HAP-1 (cell line): ENCODE data around the gene RNF111.
"Not testable (repeated sequence)": the region's sequence is repeated elsewhere in the genome, so short reads cannot be mapped to it uniquely, and the experiment has no call there.

Experiments used
- DNase-seq, 2 experiments: peaks; one replicate each; pipeline ENCODE4 v3.0.0-alpha.2; 2016 to 2020; ENCODE audit warnings: low spot score in 2 of 2
- H3K27me3 ChIP-seq: fragments of 250-450 bp; sonication (Bioruptor Pico); 2 replicates; pipeline ENCODE4 v1.5.1; 2020; ENCODE audit warnings: low read depth, mild to moderate bottlenecking, moderate library complexity
- H3K36me3 ChIP-seq: fragments of 250-450 bp; sonication (Bioruptor Pico); replicated peaks from 2 replicates; pipeline ENCODE4 v1.5.1; 2020; ENCODE audit warnings: mild to moderate bottlenecking
- H3K4me1 ChIP-seq: fragments of 250-450 bp; sonication (Bioruptor Pico); 2 replicates; pipeline ENCODE4 v1.5.1; 2020; ENCODE audit warnings: mild to moderate bottlenecking
- H3K4me3 ChIP-seq: fragments of 250-450 bp; sonication (Bioruptor Pico); 2 replicates; pipeline ENCODE4 v1.5.1; 2020; ENCODE audit warnings: mild to moderate bottlenecking, moderate library complexity
- H3K9me3 ChIP-seq: fragments of 250-450 bp; sonication (Bioruptor Pico); 2 replicates; pipeline ENCODE4 v1.5.1; 2020; ENCODE audit warnings: mild to moderate bottlenecking, moderate library complexity
- in situ Hi-C: fragments of 300-500 bp; cut with MboI; formaldehyde crosslinking; loops from 3 replicates; pipeline ENCODE4 v1.14.3; 2020; ENCODE audit warnings: low sequenced_read_pairs, inconsistent platforms, mixed read lengths

The RNF111 gene

GRCh38 chr15:59104912-59105732 lies 117.7 kb downstream of the RNF111 start, which contains the start of gene CCNB2:
TSS of gene CCNB2 (plus strand) at chr15:59105146. CDS start at chr15:59105269, 123 bp downstream.
- in situ Hi-C loops, result loop anchor here (10.0 kb wide), 1 partner anchor 120 kb away; the partner anchor contains the start of gene RNF111
- H3K4me3 ChIP-seq, result peak within 1 kb of the TSS; percentile 95

GRCh38 chr15:59105854-59106253 lies 118.4 kb downstream of the RNF111 start:
- H3K4me3 ChIP-seq, result peak overlapping the region; percentile 95
- H3K27me3 ChIP-seq, result no peaks in the 10 kb centered on the region
- in situ Hi-C loops, result loop anchor here (10.0 kb wide), 1 partner anchor 121 kb away; the partner anchor contains the start of gene RNF111
- no peaks in the 10 kb centered on the region; the same call in 1 of the 2 replicates for H3K4me1 ChIP-seq
- DNase-seq, result no peak
- H3K36me3 ChIP-seq, result peaks cover 47% of the 10 kb centered on the region
- H3K9me3 ChIP-seq, result no peaks in the 10 kb centered on the region

More at GRCh38 chr15:59104912-59105732, 117.7 kb downstream of the RNF111 start, which contains the start of gene CCNB2:
- Histone ChIP-seq H3K4me1 (no peaks in the 10 kb centered on the region; the same call in 1 of the 2 replicates), H3K36me3 (peaks cover 40% of the 10 kb centered on the region), H3K27me3 (no peaks in the 10 kb centered on the region), H3K9me3 (no peaks in the 10 kb centered on the region)
- DNase-seq, result peak; percentile 91 to 92

GRCh38 chr15:59111251-59111650 lies 123.8 kb downstream of the RNF111 start:
- DNase-seq, result no peak
- H3K4me1 ChIP-seq, result no peaks in the 10 kb centered on the region; the same call in 1 of the 2 replicates

GRCh38 chr15:59115047-59115446 lies 127.6 kb downstream of the RNF111 start:
- in situ Hi-C loops, result no loop called here
- no peaks in the 10 kb centered on the region for H3K9me3 ChIP-seq
- H3K36me3 ChIP-seq, result peaks cover 93% of the 10 kb centered on the region
- no peak overlapping the region for H3K4me3 ChIP-seq
- H3K27me3 ChIP-seq, result no peaks in the 10 kb centered on the region
- no peaks in the 10 kb centered on the region for H3K4me1 ChIP-seq
- no peak for DNase-seq

More at GRCh38 chr15:59111251-59111650, 123.8 kb downstream of the RNF111 start:
- Histone ChIP-seq H3K9me3 (no peaks in the 10 kb centered on the region), H3K27me3 (no peaks in the 10 kb centered on the region), H3K4me3 (no peak overlapping the region), H3K36me3 (peaks cover 93% of the 10 kb centered on the region)
- in situ Hi-C loops, result no loop called here

GRCh38 chr15:59116141-59116540 lies 128.7 kb downstream of the RNF111 start:
- Histone ChIP-seq H3K4me1 (no peaks in the 10 kb centered on the region), H3K4me3 (no peak overlapping the region), H3K36me3 (peaks cover 93% of the 10 kb centered on the region), H3K9me3 (no peaks in the 10 kb centered on the region), H3K27me3 (no peaks in the 10 kb centered on the region)
- in situ Hi-C loops, result no loop called here
- DNase-seq, result no peak

GRCh38 chr15:59116771-59117170 lies 129.3 kb downstream of the RNF111 start:
- in situ Hi-C loops, result no loop called here
- H3K4me3 ChIP-seq, result no peak overlapping the region

GRCh38 chr15:59119625-59120024 lies 132.2 kb downstream of the RNF111 start:
- in situ Hi-C loops, result no loop called here
- Histone ChIP-seq H3K4me1 (no peaks in the 10 kb centered on the region), H3K27me3 (no peaks in the 10 kb centered on the region), H3K9me3 (no peaks in the 10 kb centered on the region), H3K36me3 (peaks cover 90% of the 10 kb centered on the region), H3K4me3 (no peak overlapping the region)
- no peak for DNase-seq

More at GRCh38 chr15:59116771-59117170, 129.3 kb downstream of the RNF111 start:
- H3K27me3 ChIP-seq, result no peaks in the 10 kb centered on the region
- no peaks in the 10 kb centered on the region for H3K9me3 ChIP-seq
- no peaks in the 10 kb centered on the region for H3K4me1 ChIP-seq
- peaks cover 93% of the 10 kb centered on the region for H3K36me3 ChIP-seq
- no peak for DNase-seq

GRCh38 chr15:59120937-59121336 lies 133.5 kb downstream of the RNF111 start:
- Histone ChIP-seq H3K4me1 (no peaks in the 10 kb centered on the region), H3K27me3 (no peaks in the 10 kb centered on the region), H3K36me3 (peaks cover 90% of the 10 kb centered on the region), H3K9me3 (no peaks in the 10 kb centered on the region), H3K4me3 (no peak overlapping the region)
- no peak for DNase-seq
- in situ Hi-C loops, result no loop called here

GRCh38 chr15:59124261-59124660 lies 136.8 kb downstream of the RNF111 start:
- no peaks in the 10 kb centered on the region for H3K4me1 ChIP-seq
- H3K27me3 ChIP-seq, result no peaks in the 10 kb centered on the region
- H3K9me3 ChIP-seq, result no peaks in the 10 kb centered on the region
- H3K4me3 ChIP-seq, result no peak overlapping the region
- DNase-seq, result no peak
- in situ Hi-C loops, result no loop called here
- H3K36me3 ChIP-seq, result peaks cover 90% of the 10 kb centered on the region

- H3K27me3 ChIP-seq, H3K4me3 ChIP-seq, H3K4me1 ChIP-seq, in situ Hi-C loops, H3K9me3 ChIP-seq, DNase-seq: not testable (repeated sequence)
- H3K36me3 ChIP-seq, result peaks cover 92% of the 10 kb centered on the region
Measured at GRCh38 chr15:59125683-59126082, 138.2 kb downstream of the RNF111 start.

GRCh38 chr15:59127255-59127654 lies 139.8 kb downstream of the RNF111 start:
- H3K27me3 ChIP-seq, H3K9me3 ChIP-seq, in situ Hi-C loops, H3K4me1 ChIP-seq, H3K4me3 ChIP-seq, DNase-seq: not testable (repeated sequence)
- H3K36me3 ChIP-seq, result peaks cover 98% of the 10 kb centered on the region

GRCh38 chr15:59131456-59131855 lies 144.0 kb downstream of the RNF111 start:
- DNase-seq, result no peak
- no peak overlapping the region for H3K4me3 ChIP-seq
- no peaks in the 10 kb centered on the region for H3K27me3 ChIP-seq
- no peaks in the 10 kb centered on the region for H3K4me1 ChIP-seq
- H3K36me3 ChIP-seq, result peaks cover 92% of the 10 kb centered on the region
- H3K9me3 ChIP-seq, result no peaks in the 10 kb centered on the region
- in situ Hi-C loops, result no loop called here

GRCh38 chr15:59131969-59132562 lies 144.6 kb downstream of the RNF111 start:
- H3K9me3 ChIP-seq, result no peaks in the 10 kb centered on the region
- DNase-seq, result no peak
- no peaks in the 10 kb centered on the region for H3K4me1 ChIP-seq
- in situ Hi-C loops, result no loop called here
- H3K36me3 ChIP-seq, result peaks cover 92% of the 10 kb centered on the region
- H3K27me3 ChIP-seq, result no peaks in the 10 kb centered on the region
- H3K4me3 ChIP-seq, result no peak overlapping the region

- in situ Hi-C loops, result no loop called here
Measured at GRCh38 chr15:59133929-59134427, 146.5 kb downstream of the RNF111 start.

More at GRCh38 chr15:59133929-59134427, 146.5 kb downstream of the RNF111 start:
- Histone ChIP-seq H3K4me3 (no peak overlapping the region), H3K9me3 (no peaks in the 10 kb centered on the region), H3K36me3 (peaks cover 87% of the 10 kb centered on the region), H3K27me3 (no peaks in the 10 kb centered on the region), H3K4me1 (no peaks in the 10 kb centered on the region)
- DNase-seq, result no peak
